BE2C (cell line): ENCODE measurements around the gene LRRC25.

ENCODE experiments used
- DNase-seq: peaks from one replicate; pipeline ENCODE4 v3.0.0-alpha.2; 2020
- H3K27me3 ChIP-seq: fragments of 250-450 bp; sonication (Bioruptor Pico); 2 replicates; pipeline ENCODE4 v1.5.1; 2020; ENCODE audit warnings: mild to moderate bottlenecking
- H3K36me3 ChIP-seq: fragments of 250-450 bp; sonication (Bioruptor Pico); 2 replicates; pipeline ENCODE4 v1.5.1; 2020; ENCODE audit warnings: mild to moderate bottlenecking
- H3K4me1 ChIP-seq: fragments of 250-450 bp; sonication (Bioruptor Pico); 2 replicates; pipeline ENCODE4 v1.5.1; 2020
- H3K4me3 ChIP-seq: 2 replicates; pipeline ENCODE4 v1.5.1; 2011; ENCODE audit warnings: low read depth, low read length
- H3K9me3 ChIP-seq: fragments of 250-450 bp; sonication (Bioruptor Pico); 2 replicates; pipeline ENCODE4 v1.5.1; 2020
- CTCF ChIP-seq: IDR thresholded peaks from 2 replicates; pipeline ENCODE4 v1.5.1; 2012; ENCODE audit warnings: mild to moderate bottlenecking, low read depth, low read length

Gene LRRC25

GRCh38 chr19:18346091-18346490, 51.3 kb downstream of the LRRC25 start:
- TF ChIP-seq CTCF, result 0 out of 2 replicates have a peak, but pooled peaks have one; percentile 2
- no peak overlapping the region for H3K4me3 ChIP-seq
- DNase-seq, result no peak
- no peaks in the 10 kb centered on the region; the same call in 1 of the 2 replicates for H3K4me1 ChIP-seq
- H3K9me3 ChIP-seq, result no peaks in the 10 kb centered on the region
- peaks cover 9% of the 10 kb centered on the region for H3K27me3 ChIP-seq
- no peaks in the 10 kb centered on the region for H3K36me3 ChIP-seq

DNA sequence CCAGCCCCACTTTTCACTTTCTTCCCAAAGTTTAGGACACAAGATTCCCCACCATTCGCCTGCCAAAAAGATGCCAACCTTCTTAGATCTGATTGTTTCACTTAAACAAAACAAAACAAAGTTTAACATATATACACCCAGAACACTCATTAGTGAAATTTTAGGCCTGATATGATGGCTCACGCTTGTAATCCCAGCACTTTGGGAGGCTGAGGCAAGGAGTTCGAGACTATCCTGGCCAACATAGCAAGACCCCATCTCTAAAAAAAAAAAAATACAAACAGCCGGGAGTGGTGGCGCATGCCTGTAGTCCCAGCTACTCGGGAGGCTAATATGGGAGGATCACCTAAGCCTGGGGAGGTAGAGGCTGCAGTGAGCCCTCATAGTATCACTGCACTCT, 52.1 kb downstream of the LRRC25 start:
- no peak for TF ChIP-seq CTCF
- H3K36me3 ChIP-seq, result no peaks in the 10 kb centered on the region
- no peaks in the 10 kb centered on the region; the same call in 1 of the 2 replicates for H3K4me1 ChIP-seq
- no peaks in the 10 kb centered on the region for H3K9me3 ChIP-seq
- peaks cover 16% of the 10 kb centered on the region for H3K27me3 ChIP-seq
- DNase-seq, result no peak
- no peak overlapping the region for H3K4me3 ChIP-seq

DNA sequence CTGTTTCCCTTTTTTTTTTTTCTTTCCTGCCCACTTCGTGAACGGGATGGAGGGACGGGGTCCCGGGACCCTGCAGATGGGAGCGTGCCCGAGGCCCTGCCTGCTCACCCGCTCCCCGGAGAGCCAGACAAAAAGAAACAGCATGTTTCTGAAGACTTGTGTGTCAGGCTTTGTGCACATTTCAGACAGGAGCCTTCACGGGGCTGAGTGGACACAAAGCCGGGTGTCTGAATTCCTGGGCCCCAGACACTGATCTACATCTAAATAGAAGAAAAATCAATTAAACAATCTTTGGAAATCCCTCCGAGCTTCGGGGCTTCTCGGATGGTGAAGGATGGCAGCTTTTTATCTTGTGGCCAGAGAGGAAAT, 52.9 kb downstream of the LRRC25 start:
- no peak for TF ChIP-seq CTCF
- H3K27me3 ChIP-seq, result peaks cover 18% of the 10 kb centered on the region

DNA sequence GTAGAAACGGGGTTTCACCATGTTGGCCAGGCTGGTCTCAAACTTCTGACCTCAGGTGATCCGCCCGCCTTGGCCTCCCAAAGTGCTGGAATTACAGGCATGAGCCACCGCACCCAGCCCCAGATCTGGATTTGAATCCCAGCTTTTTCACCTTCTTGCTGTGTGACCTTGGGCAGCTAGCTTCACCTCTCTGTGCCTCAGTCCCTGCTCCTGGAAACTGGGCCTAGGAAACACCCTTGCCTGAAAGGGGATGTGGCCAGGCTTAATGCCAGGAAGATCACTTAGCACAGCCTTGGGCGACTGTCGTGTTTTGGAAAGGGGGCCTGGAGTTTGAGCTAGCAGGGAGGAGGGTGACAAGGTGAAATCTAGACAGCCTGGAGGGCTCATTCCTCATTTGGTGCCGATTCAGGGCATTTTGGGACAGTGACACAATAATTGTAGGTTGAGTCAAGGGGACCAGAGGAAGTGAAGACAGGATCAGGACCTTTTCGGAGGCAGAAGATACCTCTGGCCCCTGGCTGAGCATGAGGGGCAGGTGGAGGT, 55.3 kb downstream of the LRRC25 start:
- no peak overlapping the region for H3K4me3 ChIP-seq
- no peak for DNase-seq
- H3K36me3 ChIP-seq, result no peaks in the 10 kb centered on the region
- H3K27me3 ChIP-seq, result peaks cover 9% of the 10 kb centered on the region; the same call in 1 of the 2 replicates
- H3K4me1 ChIP-seq, result no peaks in the 10 kb centered on the region; the same call in 1 of the 2 replicates
- H3K9me3 ChIP-seq, result no peaks in the 10 kb centered on the region
- TF ChIP-seq CTCF, result no peak

More for the DNA sequence above, 52.9 kb downstream of the LRRC25 start:
- Histone ChIP-seq H3K4me3 (no peak overlapping the region), H3K9me3 (no peaks in the 10 kb centered on the region), H3K36me3 (no peaks in the 10 kb centered on the region), H3K4me1 (no peaks in the 10 kb centered on the region; the same call in 1 of the 2 replicates)
- DNase-seq, result no peak
